HepG2 (cell line): ENCODE results near the gene PAM16. TPM values are rescaled to one million over a fixed set of nuclear protein-coding genes. Genes with fewer than 3 reads are reported as not detected.

Experiments
- GABPB1 ChIP-seq: IDR thresholded peaks from 2 replicates; pipeline ENCODE4 v1.6.1; 2016; ENCODE audit warnings: mild to moderate bottlenecking, missing genetic modification reagents, moderate library complexity, missing compliant biosample characterization
- ZBTB7B ChIP-seq: sonication (generic); formaldehyde crosslinking; IDR thresholded peaks from 2 replicates; pipeline ENCODE4 v1.4.0; 2020; ENCODE audit warnings: missing genetic modification reagents
- ZNF263 ChIP-seq: sonication (generic); formaldehyde crosslinking; IDR thresholded peaks from 2 replicates; pipeline ENCODE4 v1.4.0; 2020; ENCODE audit warnings: missing genetic modification reagents
- ZNF766 ChIP-seq: sonication (generic); formaldehyde crosslinking; IDR thresholded peaks from 2 replicates; pipeline ENCODE4 v1.5.0; 2020; ENCODE audit warnings: missing genetic modification reagents, borderline replicate concordance
- polyA plus RNA-seq, 8 experiments: library from polyadenylated mRNA; depleted of rRNA in 3 of 8; stranded (reverse) in 7 of 8; unstranded in 1 of 8; fragments of >200 nt; fragmentation: Illumina TruSeq in 4 of 8; extraction: Trizol in 4 of 8; gene quantifications; 2 replicates each; pipeline versions ENCODE4 v1.2.1 to v1.2.3, GENCODE V29; 2011 to 2016; ENCODE audit warnings: low read depth in 4 of 8, missing spikeins in 1 of 8, mixed read lengths in 1 of 8; ENCODE audit not compliant: insufficient read depth in 1 of 8
- total RNA-seq, 5 experiments: library from RNA; depleted of rRNA; stranded (reverse); fragments of >200 nt; fragmentation: Illumina TruSeq; extraction: Trizol; gene quantifications; 2 replicates each; pipeline ENCODE4 v1.2.3, GENCODE V29; 2016; ENCODE audit warnings: low read depth in 1 of 5
- TF ChIP-seq, protein P1 (sequence below): sonication (generic); formaldehyde crosslinking; IDR thresholded peaks from 2 replicates; pipeline ENCODE4 v1.8.1; 2023; ENCODE audit warnings: mild to moderate bottlenecking, moderate library complexity, missing genetic modification reagents
- TF ChIP-seq, protein P2 (sequence below): sonication (generic); formaldehyde crosslinking; IDR thresholded peaks from 2 replicates; pipeline ENCODE4 v1.5.0; 2020; ENCODE audit warnings: missing genetic modification reagents
- TF ChIP-seq, protein P3 (sequence below): sonication (generic); formaldehyde crosslinking; IDR thresholded peaks from 2 replicates; pipeline ENCODE4 v1.5.0; 2020; ENCODE audit warnings: mild to moderate bottlenecking, missing genetic modification reagents, borderline replicate concordance
- TF ChIP-seq, protein P4 (sequence below): sonication (generic); formaldehyde crosslinking; IDR thresholded peaks from 2 replicates; pipeline ENCODE4 v1.4.0; 2020; ENCODE audit warnings: low read depth, mild to moderate bottlenecking, missing genetic modification reagents
- TF ChIP-seq, protein P5 (sequence below): sonication (generic); formaldehyde crosslinking; IDR thresholded peaks from 2 replicates; pipeline ENCODE4 v1.5.1; 2020; ENCODE audit warnings: mild to moderate bottlenecking, missing genetic modification reagents, moderate library complexity

The PAM16 gene
- total and polyA plus RNA-seq, 2 of the 13 experiments (the other 11 are each of a cell fraction or from before 2014, with no cell fraction given) = 51.5 to 51.8 TPM

DNA sequence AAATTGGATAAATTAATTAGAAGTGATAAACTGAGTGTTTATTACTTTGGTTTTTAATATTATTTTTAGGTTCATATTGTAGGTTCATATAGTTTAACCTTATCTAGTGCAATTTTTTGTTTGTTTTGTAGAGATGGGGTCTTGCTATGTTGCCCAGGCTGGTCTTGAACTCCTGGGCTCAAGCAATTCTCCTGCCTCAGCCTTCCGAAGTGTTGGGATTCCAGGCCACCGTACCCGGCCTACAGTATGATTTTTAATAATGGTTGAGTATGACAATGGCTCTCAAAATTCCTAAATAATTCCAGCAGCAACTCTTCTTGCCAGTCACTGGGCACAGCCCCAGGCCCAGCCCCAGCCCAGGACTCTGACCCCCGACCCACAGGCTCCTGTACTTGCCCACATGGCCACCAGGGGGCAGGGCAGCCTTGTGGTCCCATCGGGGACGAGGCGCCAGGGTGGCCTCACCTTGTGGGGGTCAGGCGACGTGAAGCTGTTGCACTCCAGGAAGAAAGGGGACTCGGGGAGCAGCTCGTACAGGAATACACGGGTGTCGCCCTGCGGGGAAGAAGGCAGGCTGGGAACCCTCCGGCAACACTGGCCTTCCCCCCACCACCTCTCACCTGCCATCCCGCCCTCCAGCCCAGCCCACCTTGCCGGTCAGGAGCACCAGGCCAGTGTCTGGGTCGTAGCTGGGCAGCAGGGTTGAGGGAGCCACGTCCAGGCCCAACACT lies 7.9 kb upstream of the PAM16 start (continued):
- TF ChIP-seq, protein P1, sequence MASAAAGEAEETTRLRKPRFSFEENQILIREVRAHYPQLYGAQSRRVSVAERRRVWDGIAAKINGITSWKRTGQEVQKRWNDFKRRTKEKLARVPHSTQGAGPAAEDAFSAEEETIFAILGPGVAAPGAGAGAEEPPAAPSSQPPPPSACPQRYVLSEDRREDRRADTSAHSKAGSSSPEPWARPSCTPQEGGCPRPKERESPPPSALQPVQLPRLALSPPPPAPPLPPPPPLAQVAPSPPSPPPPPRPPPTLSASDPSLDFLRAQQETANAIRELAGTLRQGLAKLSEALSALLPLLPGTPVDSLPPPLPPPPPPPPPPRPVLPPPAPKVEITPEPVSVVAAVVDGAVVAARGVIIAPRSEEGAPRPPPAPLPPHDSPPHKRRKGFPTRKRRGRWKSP (CRISPR knock-in tag) = no peak
- TF ChIP-seq ZNF766 = no peak
- TF ChIP-seq ZNF263 = 0 out of 2 replicates have a peak, but pooled peaks have one; percentile 32
- TF ChIP-seq ZBTB7B (CRISPR knock-in tag) = 0 out of 2 replicates have a peak, but pooled peaks have one; percentile 19
- peak; percentile 30; the same call in 1 of the 2 replicates for TF ChIP-seq GABPB1
- TF ChIP-seq, protein P2, sequence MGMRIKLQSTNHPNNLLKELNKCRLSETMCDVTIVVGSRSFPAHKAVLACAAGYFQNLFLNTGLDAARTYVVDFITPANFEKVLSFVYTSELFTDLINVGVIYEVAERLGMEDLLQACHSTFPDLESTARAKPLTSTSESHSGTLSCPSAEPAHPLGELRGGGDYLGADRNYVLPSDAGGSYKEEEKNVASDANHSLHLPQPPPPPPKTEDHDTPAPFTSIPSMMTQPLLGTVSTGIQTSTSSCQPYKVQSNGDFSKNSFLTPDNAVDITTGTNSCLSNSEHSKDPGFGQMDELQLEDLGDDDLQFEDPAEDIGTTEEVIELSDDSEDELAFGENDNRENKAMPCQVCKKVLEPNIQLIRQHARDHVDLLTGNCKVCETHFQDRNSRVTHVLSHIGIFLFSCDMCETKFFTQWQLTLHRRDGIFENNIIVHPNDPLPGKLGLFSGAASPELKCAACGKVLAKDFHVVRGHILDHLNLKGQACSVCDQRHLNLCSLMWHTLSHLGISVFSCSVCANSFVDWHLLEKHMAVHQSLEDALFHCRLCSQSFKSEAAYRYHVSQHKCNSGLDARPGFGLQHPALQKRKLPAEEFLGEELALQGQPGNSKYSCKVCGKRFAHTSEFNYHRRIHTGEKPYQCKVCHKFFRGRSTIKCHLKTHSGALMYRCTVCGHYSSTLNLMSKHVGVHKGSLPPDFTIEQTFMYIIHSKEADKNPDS = no peak
- TF ChIP-seq, protein P3, sequence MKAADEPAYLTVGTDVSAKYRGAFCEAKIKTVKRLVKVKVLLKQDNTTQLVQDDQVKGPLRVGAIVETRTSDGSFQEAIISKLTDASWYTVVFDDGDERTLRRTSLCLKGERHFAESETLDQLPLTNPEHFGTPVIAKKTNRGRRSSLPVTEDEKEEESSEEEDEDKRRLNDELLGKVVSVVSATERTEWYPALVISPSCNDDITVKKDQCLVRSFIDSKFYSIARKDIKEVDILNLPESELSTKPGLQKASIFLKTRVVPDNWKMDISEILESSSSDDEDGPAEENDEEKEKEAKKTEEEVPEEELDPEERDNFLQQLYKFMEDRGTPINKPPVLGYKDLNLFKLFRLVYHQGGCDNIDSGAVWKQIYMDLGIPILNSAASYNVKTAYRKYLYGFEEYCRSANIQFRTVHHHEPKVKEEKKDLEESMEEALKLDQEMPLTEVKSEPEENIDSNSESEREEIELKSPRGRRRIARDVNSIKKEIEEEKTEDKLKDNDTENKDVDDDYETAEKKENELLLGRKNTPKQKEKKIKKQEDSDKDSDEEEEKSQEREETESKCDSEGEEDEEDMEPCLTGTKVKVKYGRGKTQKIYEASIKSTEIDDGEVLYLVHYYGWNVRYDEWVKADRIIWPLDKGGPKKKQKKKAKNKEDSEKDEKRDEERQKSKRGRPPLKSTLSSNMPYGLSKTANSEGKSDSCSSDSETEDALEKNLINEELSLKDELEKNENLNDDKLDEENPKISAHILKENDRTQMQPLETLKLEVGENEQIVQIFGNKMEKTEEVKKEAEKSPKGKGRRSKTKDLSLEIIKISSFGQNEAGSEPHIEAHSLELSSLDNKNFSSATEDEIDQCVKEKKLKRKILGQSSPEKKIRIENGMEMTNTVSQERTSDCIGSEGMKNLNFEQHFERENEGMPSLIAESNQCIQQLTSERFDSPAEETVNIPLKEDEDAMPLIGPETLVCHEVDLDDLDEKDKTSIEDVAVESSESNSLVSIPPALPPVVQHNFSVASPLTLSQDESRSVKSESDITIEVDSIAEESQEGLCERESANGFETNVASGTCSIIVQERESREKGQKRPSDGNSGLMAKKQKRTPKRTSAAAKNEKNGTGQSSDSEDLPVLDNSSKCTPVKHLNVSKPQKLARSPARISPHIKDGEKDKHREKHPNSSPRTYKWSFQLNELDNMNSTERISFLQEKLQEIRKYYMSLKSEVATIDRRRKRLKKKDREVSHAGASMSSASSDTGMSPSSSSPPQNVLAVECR (CRISPR knock-in tag) = 0 out of 2 replicates have a peak, but pooled peaks have one; percentile 32
- TF ChIP-seq, protein P4, sequence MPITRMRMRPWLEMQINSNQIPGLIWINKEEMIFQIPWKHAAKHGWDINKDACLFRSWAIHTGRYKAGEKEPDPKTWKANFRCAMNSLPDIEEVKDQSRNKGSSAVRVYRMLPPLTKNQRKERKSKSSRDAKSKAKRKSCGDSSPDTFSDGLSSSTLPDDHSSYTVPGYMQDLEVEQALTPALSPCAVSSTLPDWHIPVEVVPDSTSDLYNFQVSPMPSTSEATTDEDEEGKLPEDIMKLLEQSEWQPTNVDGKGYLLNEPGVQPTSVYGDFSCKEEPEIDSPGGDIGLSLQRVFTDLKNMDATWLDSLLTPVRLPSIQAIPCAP (CRISPR knock-in tag) = no peak
- TF ChIP-seq, protein P5, sequence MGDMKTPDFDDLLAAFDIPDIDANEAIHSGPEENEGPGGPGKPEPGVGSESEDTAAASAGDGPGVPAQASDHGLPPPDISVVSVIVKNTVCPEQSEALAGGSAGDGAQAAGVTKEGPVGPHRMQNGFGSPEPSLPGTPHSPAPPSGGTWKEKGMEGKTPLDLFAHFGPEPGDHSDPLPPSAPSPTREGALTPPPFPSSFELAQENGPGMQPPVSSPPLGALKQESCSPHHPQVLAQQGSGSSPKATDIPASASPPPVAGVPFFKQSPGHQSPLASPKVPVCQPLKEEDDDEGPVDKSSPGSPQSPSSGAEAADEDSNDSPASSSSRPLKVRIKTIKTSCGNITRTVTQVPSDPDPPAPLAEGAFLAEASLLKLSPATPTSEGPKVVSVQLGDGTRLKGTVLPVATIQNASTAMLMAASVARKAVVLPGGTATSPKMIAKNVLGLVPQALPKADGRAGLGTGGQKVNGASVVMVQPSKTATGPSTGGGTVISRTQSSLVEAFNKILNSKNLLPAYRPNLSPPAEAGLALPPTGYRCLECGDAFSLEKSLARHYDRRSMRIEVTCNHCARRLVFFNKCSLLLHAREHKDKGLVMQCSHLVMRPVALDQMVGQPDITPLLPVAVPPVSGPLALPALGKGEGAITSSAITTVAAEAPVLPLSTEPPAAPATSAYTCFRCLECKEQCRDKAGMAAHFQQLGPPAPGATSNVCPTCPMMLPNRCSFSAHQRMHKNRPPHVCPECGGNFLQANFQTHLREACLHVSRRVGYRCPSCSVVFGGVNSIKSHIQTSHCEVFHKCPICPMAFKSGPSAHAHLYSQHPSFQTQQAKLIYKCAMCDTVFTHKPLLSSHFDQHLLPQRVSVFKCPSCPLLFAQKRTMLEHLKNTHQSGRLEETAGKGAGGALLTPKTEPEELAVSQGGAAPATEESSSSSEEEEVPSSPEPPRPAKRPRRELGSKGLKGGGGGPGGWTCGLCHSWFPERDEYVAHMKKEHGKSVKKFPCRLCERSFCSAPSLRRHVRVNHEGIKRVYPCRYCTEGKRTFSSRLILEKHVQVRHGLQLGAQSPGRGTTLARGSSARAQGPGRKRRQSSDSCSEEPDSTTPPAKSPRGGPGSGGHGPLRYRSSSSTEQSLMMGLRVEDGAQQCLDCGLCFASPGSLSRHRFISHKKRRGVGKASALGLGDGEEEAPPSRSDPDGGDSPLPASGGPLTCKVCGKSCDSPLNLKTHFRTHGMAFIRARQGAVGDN = peak; percentile 73
